WTC11 (cell line): ENCODE results near the gene PIGX. TPM values are rescaled to one million over a fixed set of nuclear protein-coding genes. Genes with fewer than 3 reads are reported as not detected.
"Not testable (repeated sequence)": the region's sequence is repeated elsewhere in the genome, so short reads cannot be mapped to it uniquely, and the experiment has no call there.

ENCODE experiments used
- ATAC-seq: fragments of 200-7000 bp; cut with Tn5 transposase; 2 replicates; pipeline ENCODE4 v1.10.0; 2021; ENCODE audit warnings: mild to moderate bottlenecking, moderate library complexity
- CTCF ChIA-PET: fragments of 300-600 bp; sonication (Branson Sonifier 250); formaldehyde crosslinking; loops from one replicate; lab custom pipeline; 2021; ENCODE audit warnings: antibody characterized with exemption; lab: Charles Lee
- POLR2A ChIA-PET: fragments of 350-600 bp; sonication (Branson Sonifier 250); formaldehyde crosslinking; loops from one replicate; lab custom pipeline; 2021; ENCODE audit warnings: antibody characterized with exemption; lab: Charles Lee
- DNase-seq: peaks from one replicate; pipeline ENCODE4 v3.0.0; 2021; ENCODE audit warnings: low spot score
- H3K27ac Mint-ChIP-seq: 2 replicates; pipeline ENCODE4 v1.8.0; 2021; ENCODE audit warnings: mixed read lengths
- H3K27me3 Mint-ChIP-seq: 2 replicates; pipeline ENCODE4 v1.8.0; 2021; ENCODE audit warnings: low read depth, mild to moderate bottlenecking, moderate library complexity, mixed read lengths
- H3K36me3 Mint-ChIP-seq: 2 replicates; pipeline ENCODE4 v1.8.0; 2021; ENCODE audit warnings: mixed read lengths
- H3K4me1 Mint-ChIP-seq: 2 replicates; pipeline ENCODE4 v1.8.0; 2022; ENCODE audit warnings: mixed read lengths
- H3K4me3 Mint-ChIP-seq: 2 replicates; pipeline ENCODE4 v1.8.0; 2021; ENCODE audit warnings: mild to moderate bottlenecking, moderate library complexity, mixed read lengths
- H3K9me3 Mint-ChIP-seq: 2 replicates; pipeline ENCODE4 v1.8.0; 2021; ENCODE audit warnings: mixed read lengths
- CREM ChIP-seq: sonication (generic); formaldehyde crosslinking; IDR thresholded peaks from 2 replicates; pipeline ENCODE4 v1.8.1; 2022; ENCODE audit warnings: mild to moderate bottlenecking, missing genetic modification reagents, moderate library complexity
- ETV6 ChIP-seq: sonication (generic); formaldehyde crosslinking; IDR thresholded peaks from 2 replicates; pipeline ENCODE4 v1.8.1; 2022; ENCODE audit warnings: mild to moderate bottlenecking, missing genetic modification reagents
- GABPB1 ChIP-seq: sonication (generic); formaldehyde crosslinking; IDR thresholded peaks from 2 replicates; pipeline ENCODE4 v1.8.1; 2023; ENCODE audit warnings: mild to moderate bottlenecking, missing genetic modification reagents
- JAZF1 ChIP-seq: fragments of 250-450 bp; sonication (Bioruptor Pico); IDR thresholded peaks from 2 replicates; pipeline ENCODE4 v1.9.0; 2021; ENCODE audit warnings: moderate library complexity, mild to moderate bottlenecking, inconsistent platforms
- MXD4 ChIP-seq: fragments of 250-450 bp; sonication (Bioruptor Pico); IDR thresholded peaks from 2 replicates; pipeline ENCODE4 v1.8.0; 2021; ENCODE audit warnings: mild to moderate bottlenecking, moderate library complexity, borderline replicate concordance
- MYBL2 ChIP-seq: sonication (generic); formaldehyde crosslinking; IDR thresholded peaks from 2 replicates; pipeline ENCODE4 v1.8.1; 2023; ENCODE audit warnings: mild to moderate bottlenecking, moderate library complexity, missing genetic modification reagents
- NR2C2 ChIP-seq: sonication (generic); formaldehyde crosslinking; IDR thresholded peaks from 2 replicates; pipeline ENCODE4 v1.8.0; 2022; ENCODE audit warnings: mild to moderate bottlenecking, missing genetic modification reagents
- RORB ChIP-seq: fragments of 250-450 bp; sonication (Bioruptor Pico); IDR thresholded peaks from 2 replicates; pipeline ENCODE4 v1.9.0; 2021; ENCODE audit warnings: mild to moderate bottlenecking
- SOX15 ChIP-seq: fragments of 250-450 bp; sonication (Bioruptor Pico); IDR thresholded peaks from 2 replicates; pipeline ENCODE4 v1.9.0; 2021; ENCODE audit warnings: mild to moderate bottlenecking
- ZBTB21 ChIP-seq: sonication (generic); formaldehyde crosslinking; IDR thresholded peaks from 2 replicates; pipeline ENCODE4 v1.8.1; 2023; ENCODE audit warnings: mild to moderate bottlenecking, missing genetic modification reagents, borderline replicate concordance
- ZNF317 ChIP-seq: sonication (generic); formaldehyde crosslinking; IDR thresholded peaks from 2 replicates; pipeline ENCODE4 v1.8.1; 2023; ENCODE audit warnings: low read depth, mild to moderate bottlenecking, moderate library complexity, missing genetic modification reagents, borderline replicate concordance
- total RNA-seq: library from RNA; stranded (reverse); gene quantifications from 3 replicates; pipeline ENCODE4 v1.2.3, GENCODE V29; 2021
- TF ChIP-seq, protein P1 (sequence below): sonication (generic); formaldehyde crosslinking; conservative IDR thresholded peaks from 2 replicates; pipeline ENCODE4 v1.8.1; 2023; ENCODE audit warnings: mild to moderate bottlenecking, low read depth, missing genetic modification reagents, moderate library complexity
- TF ChIP-seq, protein P2 (sequence below): fragments of 250-450 bp; sonication (Bioruptor Pico); IDR thresholded peaks from 2 replicates; pipeline ENCODE4 v1.9.0; 2021; ENCODE audit warnings: mild to moderate bottlenecking, borderline replicate concordance
- TF ChIP-seq, protein P3 (sequence below): fragments of 250-450 bp; sonication (Bioruptor Pico); IDR thresholded peaks from 2 replicates; pipeline ENCODE4 v2.1.2; 2022; ENCODE audit warnings: mild to moderate bottlenecking, moderate library complexity
- TF ChIP-seq, protein P4 (sequence below): sonication (generic); formaldehyde crosslinking; IDR thresholded peaks from 2 replicates; pipeline ENCODE4 v1.8.0; 2023; ENCODE audit warnings: missing genetic modification reagents
- TF ChIP-seq, protein P5 (sequence below): sonication (generic); formaldehyde crosslinking; IDR thresholded peaks from 2 replicates; pipeline ENCODE4 v1.8.1; 2022; ENCODE audit warnings: low read depth, mild to moderate bottlenecking, moderate library complexity, missing genetic modification reagents, borderline replicate concordance
- TF ChIP-seq, protein P6 (sequence below): fragments of 250-450 bp; sonication (Bioruptor Pico); IDR thresholded peaks from 2 replicates; pipeline ENCODE4 v1.9.0; 2021; ENCODE audit warnings: mild to moderate bottlenecking

Gene PIGX
- total RNA-seq, 1 experiment from 2014 or later = 12.8 TPM

DNA sequence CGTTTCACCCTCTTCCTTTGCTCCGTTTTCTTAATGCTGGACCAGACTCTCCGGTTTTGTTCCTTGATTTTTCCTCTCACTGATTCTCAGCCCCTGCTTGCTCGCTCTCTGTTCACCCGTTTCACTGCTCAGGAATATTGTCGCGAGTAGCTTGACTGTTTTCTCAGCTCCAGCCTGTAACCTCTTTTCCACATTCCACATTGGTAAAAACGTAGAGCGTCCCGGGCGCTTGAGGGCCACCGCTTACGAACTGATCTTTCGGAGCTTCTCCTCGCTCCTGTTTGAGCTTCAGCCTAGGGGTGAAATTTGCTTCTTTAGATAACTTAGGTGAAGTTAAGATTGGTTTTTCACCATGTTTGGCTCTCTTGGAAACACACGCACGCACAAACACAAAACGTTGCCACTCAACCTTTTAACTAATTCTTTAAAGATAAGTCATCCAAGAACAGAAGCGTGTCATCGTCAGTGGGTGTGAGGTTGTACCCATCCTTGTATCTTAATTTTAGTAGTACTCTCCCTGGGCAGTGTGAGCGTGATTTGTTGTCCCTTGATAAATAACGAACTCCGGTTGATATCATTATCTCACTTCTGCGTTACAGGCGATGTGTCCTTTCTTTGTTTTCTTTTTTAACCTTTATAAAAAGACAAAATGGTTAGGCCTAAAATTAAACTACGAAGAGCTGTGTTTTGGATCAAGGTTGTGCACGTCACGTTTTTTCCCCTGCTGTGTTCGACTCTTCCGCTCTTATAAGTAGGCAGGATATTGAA is 28.5 kb downstream of the PIGX start (continued):
- TF ChIP-seq, protein P1, sequence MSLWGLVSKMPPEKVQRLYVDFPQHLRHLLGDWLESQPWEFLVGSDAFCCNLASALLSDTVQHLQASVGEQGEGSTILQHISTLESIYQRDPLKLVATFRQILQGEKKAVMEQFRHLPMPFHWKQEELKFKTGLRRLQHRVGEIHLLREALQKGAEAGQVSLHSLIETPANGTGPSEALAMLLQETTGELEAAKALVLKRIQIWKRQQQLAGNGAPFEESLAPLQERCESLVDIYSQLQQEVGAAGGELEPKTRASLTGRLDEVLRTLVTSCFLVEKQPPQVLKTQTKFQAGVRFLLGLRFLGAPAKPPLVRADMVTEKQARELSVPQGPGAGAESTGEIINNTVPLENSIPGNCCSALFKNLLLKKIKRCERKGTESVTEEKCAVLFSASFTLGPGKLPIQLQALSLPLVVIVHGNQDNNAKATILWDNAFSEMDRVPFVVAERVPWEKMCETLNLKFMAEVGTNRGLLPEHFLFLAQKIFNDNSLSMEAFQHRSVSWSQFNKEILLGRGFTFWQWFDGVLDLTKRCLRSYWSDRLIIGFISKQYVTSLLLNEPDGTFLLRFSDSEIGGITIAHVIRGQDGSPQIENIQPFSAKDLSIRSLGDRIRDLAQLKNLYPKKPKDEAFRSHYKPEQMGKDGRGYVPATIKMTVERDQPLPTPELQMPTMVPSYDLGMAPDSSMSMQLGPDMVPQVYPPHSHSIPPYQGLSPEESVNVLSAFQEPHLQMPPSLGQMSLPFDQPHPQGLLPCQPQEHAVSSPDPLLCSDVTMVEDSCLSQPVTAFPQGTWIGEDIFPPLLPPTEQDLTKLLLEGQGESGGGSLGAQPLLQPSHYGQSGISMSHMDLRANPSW (CRISPR knock-in tag) = no peak
- TF ChIP-seq SOX15 = no peak

DNA sequence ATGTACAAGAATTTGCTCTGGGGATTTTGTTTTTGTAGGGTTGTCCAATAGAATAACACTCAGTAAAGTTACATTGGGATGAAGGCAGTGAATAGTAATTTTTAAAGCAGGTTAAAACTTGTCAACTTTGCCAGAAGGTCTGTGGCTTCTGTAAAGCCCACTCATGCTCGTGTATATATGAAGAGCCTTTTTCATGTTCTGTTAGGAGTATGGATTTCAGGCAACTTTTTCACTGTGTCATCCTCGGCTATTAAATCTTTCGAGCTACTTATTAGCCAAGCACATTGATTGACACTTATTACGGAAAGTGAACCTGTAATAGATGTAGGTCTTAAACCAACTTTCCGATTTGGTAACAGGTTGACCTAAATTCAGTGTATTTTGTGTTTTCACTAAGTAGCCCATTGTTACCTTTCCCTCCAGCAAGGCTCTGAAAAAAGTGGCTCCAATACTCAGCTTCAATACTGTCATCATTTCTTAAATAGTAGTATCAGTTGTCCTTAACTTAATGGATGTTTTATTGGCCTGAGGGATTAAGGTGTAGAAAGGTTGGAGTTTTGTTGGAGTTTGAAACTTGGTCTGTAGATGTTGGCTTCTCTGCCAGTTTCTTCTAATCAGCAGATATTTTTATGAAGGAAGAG is 29.2 kb downstream of the PIGX start:
- Mint-ChIP-seq H3K27me3 (no peaks in the 10 kb centered on the region), H3K4me3 (peak overlapping the region; percentile 100), H3K36me3 (peaks cover 2% of the 10 kb centered on the region; the same call in 1 of the 2 replicates), H3K27ac (peak overlapping the region; percentile 100), H3K9me3 (peaks cover 6% of the 10 kb centered on the region), H3K4me1 (peaks cover 39% of the 10 kb centered on the region)
- no peak for TF ChIP-seq JAZF1 (CRISPR knock-in tag)
- TF ChIP-seq CREM = no peak
- no peak for TF ChIP-seq MXD4 (CRISPR knock-in tag)
- no peak for TF ChIP-seq RORB
- TF ChIP-seq, protein P2, sequence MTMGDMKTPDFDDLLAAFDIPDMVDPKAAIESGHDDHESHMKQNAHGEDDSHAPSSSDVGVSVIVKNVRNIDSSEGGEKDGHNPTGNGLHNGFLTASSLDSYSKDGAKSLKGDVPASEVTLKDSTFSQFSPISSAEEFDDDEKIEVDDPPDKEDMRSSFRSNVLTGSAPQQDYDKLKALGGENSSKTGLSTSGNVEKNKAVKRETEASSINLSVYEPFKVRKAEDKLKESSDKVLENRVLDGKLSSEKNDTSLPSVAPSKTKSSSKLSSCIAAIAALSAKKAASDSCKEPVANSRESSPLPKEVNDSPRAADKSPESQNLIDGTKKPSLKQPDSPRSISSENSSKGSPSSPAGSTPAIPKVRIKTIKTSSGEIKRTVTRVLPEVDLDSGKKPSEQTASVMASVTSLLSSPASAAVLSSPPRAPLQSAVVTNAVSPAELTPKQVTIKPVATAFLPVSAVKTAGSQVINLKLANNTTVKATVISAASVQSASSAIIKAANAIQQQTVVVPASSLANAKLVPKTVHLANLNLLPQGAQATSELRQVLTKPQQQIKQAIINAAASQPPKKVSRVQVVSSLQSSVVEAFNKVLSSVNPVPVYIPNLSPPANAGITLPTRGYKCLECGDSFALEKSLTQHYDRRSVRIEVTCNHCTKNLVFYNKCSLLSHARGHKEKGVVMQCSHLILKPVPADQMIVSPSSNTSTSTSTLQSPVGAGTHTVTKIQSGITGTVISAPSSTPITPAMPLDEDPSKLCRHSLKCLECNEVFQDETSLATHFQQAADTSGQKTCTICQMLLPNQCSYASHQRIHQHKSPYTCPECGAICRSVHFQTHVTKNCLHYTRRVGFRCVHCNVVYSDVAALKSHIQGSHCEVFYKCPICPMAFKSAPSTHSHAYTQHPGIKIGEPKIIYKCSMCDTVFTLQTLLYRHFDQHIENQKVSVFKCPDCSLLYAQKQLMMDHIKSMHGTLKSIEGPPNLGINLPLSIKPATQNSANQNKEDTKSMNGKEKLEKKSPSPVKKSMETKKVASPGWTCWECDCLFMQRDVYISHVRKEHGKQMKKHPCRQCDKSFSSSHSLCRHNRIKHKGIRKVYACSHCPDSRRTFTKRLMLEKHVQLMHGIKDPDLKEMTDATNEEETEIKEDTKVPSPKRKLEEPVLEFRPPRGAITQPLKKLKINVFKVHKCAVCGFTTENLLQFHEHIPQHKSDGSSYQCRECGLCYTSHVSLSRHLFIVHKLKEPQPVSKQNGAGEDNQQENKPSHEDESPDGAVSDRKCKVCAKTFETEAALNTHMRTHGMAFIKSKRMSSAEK (CRISPR knock-in tag) = no peak
- TF ChIP-seq GABPB1 (CRISPR knock-in tag) = no peak
- TF ChIP-seq ETV6 (CRISPR knock-in tag) = no peak
- ChIA-PET CTCF (interaction anchor here (1.8 kb wide), 1 partner anchor 218 kb away, joined by 5 read pairs; no protein-coding TSS in a partner anchor), POLR2A (interaction anchor here (1.0 to 1.5 kb wide), 3 partner anchors 34 to 212 kb away, joined by 3 to 8 read pairs (median 4); partner anchors contain the start of genes FBXO45 and WDR53)
- ATAC-seq (no peak), DNase-seq (no peak)

DNA sequence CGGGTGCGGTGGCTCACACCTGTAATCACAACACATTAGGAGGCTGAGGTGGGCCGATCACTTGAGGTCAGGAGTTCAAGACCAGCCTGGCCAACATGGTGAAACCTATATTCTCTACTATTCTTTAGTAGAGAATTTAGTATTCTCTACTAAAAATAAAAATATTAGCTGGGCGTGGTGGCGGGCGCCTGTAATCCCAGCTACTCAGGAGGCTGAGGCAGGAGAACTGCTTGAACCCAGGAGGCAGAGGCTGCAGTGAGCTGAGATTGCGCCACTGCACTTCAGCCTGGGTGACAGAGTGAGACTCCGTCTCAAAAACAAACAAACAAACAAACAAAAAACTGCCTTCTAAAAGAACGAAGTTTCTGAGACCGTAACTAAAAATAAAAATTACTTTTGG is 31.4 kb downstream of the PIGX start:
- CTCF ChIA-PET = interaction anchor here (1.5 kb wide), 1 partner anchor 134 kb away, joined by 5 read pairs; no protein-coding TSS in a partner anchor

DNA sequence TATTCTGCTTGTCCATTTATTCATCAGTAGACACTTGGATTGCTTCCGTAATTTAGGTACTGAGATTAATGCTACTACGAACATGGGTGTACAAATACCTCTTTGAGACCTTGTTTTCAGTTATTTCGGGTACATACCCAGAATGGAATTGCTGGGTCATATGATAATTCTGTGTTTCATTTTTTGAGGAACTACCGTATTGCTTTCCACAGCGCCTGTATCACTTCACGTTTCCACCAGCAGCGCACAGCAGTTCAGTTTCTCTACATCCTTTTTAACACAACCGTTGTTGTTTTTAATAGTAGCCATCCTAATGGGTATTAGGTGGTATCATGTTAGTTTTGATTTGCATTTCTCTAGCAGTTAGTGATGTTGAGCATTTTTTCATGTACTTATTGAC is 36.9 kb downstream of the PIGX start:
- peaks cover 50% of the 10 kb centered on the region for H3K4me1 Mint-ChIP-seq
- peaks cover 4% of the 10 kb centered on the region; the same call in 1 of the 2 replicates for H3K9me3 Mint-ChIP-seq
- no peak for ATAC-seq
- ChIA-PET CTCF (no interaction called here), POLR2A (no interaction called here)
- H3K27me3 Mint-ChIP-seq = no peaks in the 10 kb centered on the region
- peak overlapping the region; percentile 31 for H3K27ac Mint-ChIP-seq
- H3K4me3 Mint-ChIP-seq = no peak overlapping the region
- TF ChIP-seq, protein P3, sequence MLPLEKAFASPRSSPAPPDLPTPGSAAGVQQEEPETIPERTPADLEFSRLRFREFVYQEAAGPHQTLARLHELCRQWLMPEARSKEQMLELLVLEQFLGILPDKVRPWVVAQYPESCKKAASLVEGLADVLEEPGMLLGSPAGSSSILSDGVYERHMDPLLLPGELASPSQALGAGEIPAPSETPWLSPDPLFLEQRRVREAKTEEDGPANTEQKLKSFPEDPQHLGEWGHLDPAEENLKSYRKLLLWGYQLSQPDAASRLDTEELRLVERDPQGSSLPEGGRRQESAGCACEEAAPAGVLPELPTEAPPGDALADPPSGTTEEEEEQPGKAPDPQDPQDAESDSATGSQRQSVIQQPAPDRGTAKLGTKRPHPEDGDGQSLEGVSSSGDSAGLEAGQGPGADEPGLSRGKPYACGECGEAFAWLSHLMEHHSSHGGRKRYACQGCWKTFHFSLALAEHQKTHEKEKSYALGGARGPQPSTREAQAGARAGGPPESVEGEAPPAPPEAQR (CRISPR knock-in tag) = no peak
- TF ChIP-seq, protein P4, sequence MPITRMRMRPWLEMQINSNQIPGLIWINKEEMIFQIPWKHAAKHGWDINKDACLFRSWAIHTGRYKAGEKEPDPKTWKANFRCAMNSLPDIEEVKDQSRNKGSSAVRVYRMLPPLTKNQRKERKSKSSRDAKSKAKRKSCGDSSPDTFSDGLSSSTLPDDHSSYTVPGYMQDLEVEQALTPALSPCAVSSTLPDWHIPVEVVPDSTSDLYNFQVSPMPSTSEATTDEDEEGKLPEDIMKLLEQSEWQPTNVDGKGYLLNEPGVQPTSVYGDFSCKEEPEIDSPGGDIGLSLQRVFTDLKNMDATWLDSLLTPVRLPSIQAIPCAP = no peak
- TF ChIP-seq NR2C2 (CRISPR knock-in tag) (no peak), ZNF317 (CRISPR knock-in tag) (no peak), MYBL2 (CRISPR knock-in tag) (no peak), ZBTB21 (no peak)
- TF ChIP-seq, protein P5, sequence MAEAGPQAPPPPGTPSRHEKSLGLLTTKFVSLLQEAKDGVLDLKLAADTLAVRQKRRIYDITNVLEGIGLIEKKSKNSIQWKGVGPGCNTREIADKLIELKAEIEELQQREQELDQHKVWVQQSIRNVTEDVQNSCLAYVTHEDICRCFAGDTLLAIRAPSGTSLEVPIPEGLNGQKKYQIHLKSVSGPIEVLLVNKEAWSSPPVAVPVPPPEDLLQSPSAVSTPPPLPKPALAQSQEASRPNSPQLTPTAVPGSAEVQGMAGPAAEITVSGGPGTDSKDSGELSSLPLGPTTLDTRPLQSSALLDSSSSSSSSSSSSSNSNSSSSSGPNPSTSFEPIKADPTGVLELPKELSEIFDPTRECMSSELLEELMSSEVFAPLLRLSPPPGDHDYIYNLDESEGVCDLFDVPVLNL = no peak
- TF ChIP-seq, protein P6, sequence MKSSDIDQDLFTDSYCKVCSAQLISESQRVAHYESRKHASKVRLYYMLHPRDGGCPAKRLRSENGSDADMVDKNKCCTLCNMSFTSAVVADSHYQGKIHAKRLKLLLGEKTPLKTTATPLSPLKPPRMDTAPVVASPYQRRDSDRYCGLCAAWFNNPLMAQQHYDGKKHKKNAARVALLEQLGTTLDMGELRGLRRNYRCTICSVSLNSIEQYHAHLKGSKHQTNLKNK = no peak
- TF ChIP-seq, all 79 proteins: peak for 0
- DNase-seq = no peak
- H3K36me3 Mint-ChIP-seq = peaks cover 18% of the 10 kb centered on the region

More for the DNA sequence above, 31.4 kb downstream of the PIGX start:
- H3K27me3 Mint-ChIP-seq, POLR2A ChIA-PET, H3K9me3 Mint-ChIP-seq, ATAC-seq, DNase-seq, H3K4me3 Mint-ChIP-seq, H3K36me3 Mint-ChIP-seq: not testable (repeated sequence)
- Mint-ChIP-seq H3K4me1 (peaks cover 56% of the 10 kb centered on the region), H3K27ac (peak overlapping the region; percentile 71; the same call in 1 of the 2 replicates)
